OCI-LY7 (cell line): ENCODE data around the gene ADAMTS16. TPM values are rescaled to one million over a fixed set of nuclear protein-coding genes. Genes with fewer than 3 reads are reported as not detected.

Source experiments
- BruUV-seq: library from RNA; stranded (reverse); fragments of 400-500 nt; replicated peaks from 2 replicates; lab custom pipeline; 2021; lab: Mats Ljungman, UMichigan
- CTCF ChIA-PET: fragments of 300-600 bp; sonication (Branson Sonifier 250); formaldehyde crosslinking; loops from one replicate; lab custom pipeline; 2022; ENCODE audit warnings: antibody characterized with exemption; ENCODE audit not compliant: unreplicated experiment; lab: Charles Lee
- POLR2A ChIA-PET: fragments of 300-600 bp; sonication (Branson Sonifier 250); formaldehyde crosslinking; loops from one replicate; lab custom pipeline; 2022; ENCODE audit warnings: antibody characterized with exemption; lab: Charles Lee
- DNase-seq: peaks from one replicate; pipeline ENCODE4 v3.0.0-alpha.2; 2015; ENCODE audit warnings: low spot score
- H2AFZ ChIP-seq: fragments of 200-600 bp; sonication (generic), shearing (Covaris generic); 2 replicates; pipeline ENCODE4 v1.6.1; 2014; ENCODE audit warnings: mild to moderate bottlenecking, antibody characterized with exemption, low read length, moderate library complexity
- H3K27ac ChIP-seq: fragments of 200-600 bp; sonication (generic); 2 replicates; pipeline ENCODE4 v1.5.1; 2014; ENCODE audit warnings: mixed run types, low read depth, mild to moderate bottlenecking, moderate library complexity, low read length, inconsistent platforms; ENCODE audit not compliant: poor library complexity, severe bottlenecking
- H3K36me3 ChIP-seq: fragments of 200-600 bp; sonication (generic); 2 replicates; pipeline ENCODE4 v1.6.1; 2014; ENCODE audit warnings: mild to moderate bottlenecking, antibody characterized with exemption, low read length, moderate library complexity, mixed read lengths; ENCODE audit not compliant: insufficient read depth
- H3K4me1 ChIP-seq: fragments of 200-600 bp; sonication (generic); 2 replicates; pipeline ENCODE4 v1.5.1; 2014; ENCODE audit warnings: mild to moderate bottlenecking, low read length; ENCODE audit not compliant: insufficient read depth, poor library complexity, severe bottlenecking
- H3K4me2 ChIP-seq: fragments of 200-600 bp; sonication (generic); 2 replicates; pipeline ENCODE4 v1.6.1; 2014; ENCODE audit warnings: mild to moderate bottlenecking, low read length
- H3K4me3 ChIP-seq: fragments of 200-600 bp; sonication (generic); 2 replicates; pipeline ENCODE4 v1.5.1; 2014; ENCODE audit warnings: mild to moderate bottlenecking, low read depth, low read length; ENCODE audit not compliant: poor library complexity, severe bottlenecking
- H3K79me2 ChIP-seq: fragments of 200-600 bp; sonication (generic); 2 replicates; pipeline ENCODE4 v1.6.1; 2016; ENCODE audit warnings: low read depth, mild to moderate bottlenecking, low read length, moderate library complexity, mixed read lengths; ENCODE audit not compliant: insufficient read depth
- H3K9me2 ChIP-seq: fragments of 200-600 bp; sonication (generic); 2 replicates; pipeline ENCODE4 v1.6.1; 2016; ENCODE audit warnings: mild to moderate bottlenecking, low read length, mixed read lengths; ENCODE audit not compliant: insufficient read depth
- H3K9me3 ChIP-seq: fragments of 200-600 bp; sonication (generic); 2 replicates; pipeline ENCODE4 v1.6.1; 2014; ENCODE audit warnings: mild to moderate bottlenecking, mixed run types, low read length, mixed read lengths
- H4K20me1 ChIP-seq: fragments of 200-600 bp; sonication (generic); 2 replicates; pipeline ENCODE4 v1.6.1; 2014; ENCODE audit warnings: mild to moderate bottlenecking, antibody characterized with exemption, low read length, moderate library complexity, mixed read lengths; ENCODE audit not compliant: insufficient read depth
- CTCF ChIP-seq: fragments of 200-600 bp; sonication (generic); conservative IDR thresholded peaks from 2 replicates; pipeline ENCODE4 v1.5.1; 2014; ENCODE audit warnings: mild to moderate bottlenecking, antibody characterized with exemption, low read length, moderate library complexity, mixed read lengths
- EZH2phosphoT487 ChIP-seq: fragments of 200-600 bp; sonication (generic); IDR thresholded peaks from 2 replicates; pipeline ENCODE4 v1.6.1; 2018; ENCODE audit warnings: low read depth, borderline replicate concordance, mild to moderate bottlenecking, mixed run types, antibody characterized with exemption, low read length, moderate library complexity, mixed read lengths
- intact Hi-C: fragments of 100-400 bp; cut with micrococcal nuclease; formaldehyde crosslinking; loops from one replicate; pipeline ENCODE4 v1.10.0; 2022; ENCODE audit not compliant: unreplicated experiment
- total RNA-seq, 2 experiments: library from RNA; depleted of rRNA in 1 of 2; stranded (reverse); fragments of >200 nt in 1 of 2; shearing (Covaris generic) in 1 of 2; gene quantifications; 2 replicates each; pipeline ENCODE4 v1.2.3, GENCODE V29; 2014 to 2022

Gene ADAMTS16
- total RNA-seq, 2 experiments from 2014 or later: not detected

- no peak for DNase-seq
- H3K9me2 ChIP-seq: no peaks in the 10 kb centered on the region
- no peaks in the 10 kb centered on the region for H3K79me2 ChIP-seq
- H3K4me3 ChIP-seq: no peak overlapping the region
- H4K20me1 ChIP-seq: no peaks in the 10 kb centered on the region
- intact Hi-C loops: no loop called here
- ChIA-PET CTCF (no interaction called here), POLR2A (no interaction called here)
- no peak overlapping the region for H3K4me2 ChIP-seq
- no peak overlapping the region for H2AFZ ChIP-seq
- TF ChIP-seq CTCF (no peak), EZH2phosphoT487 (no peak)
- BruUV-seq: no TSS peak
- H3K27ac ChIP-seq: no peak overlapping the region
- no peaks in the 10 kb centered on the region for H3K4me1 ChIP-seq
- H3K36me3 ChIP-seq: no peaks in the 10 kb centered on the region
- H3K9me3 ChIP-seq: no peaks in the 10 kb centered on the region
Observed at GRCh38 chr5:5198815-5199214, 58.7 kb downstream of the ADAMTS16 start.

- DNase-seq: no peak
- H3K36me3 ChIP-seq: no peaks in the 10 kb centered on the region
- no peaks in the 10 kb centered on the region for H3K9me2 ChIP-seq
- H3K4me2 ChIP-seq: no peak overlapping the region
- TF ChIP-seq EZH2phosphoT487 (no peak), CTCF (no peak)
- no peaks in the 10 kb centered on the region for H4K20me1 ChIP-seq
- no peak overlapping the region for H3K4me3 ChIP-seq
- no peaks in the 10 kb centered on the region for H3K9me3 ChIP-seq
- H2AFZ ChIP-seq: no peak overlapping the region
- ChIA-PET CTCF (no interaction called here), POLR2A (no interaction called here)
- H3K79me2 ChIP-seq: no peaks in the 10 kb centered on the region
- intact Hi-C loops: no loop called here
- BruUV-seq: no TSS peak
- no peak overlapping the region for H3K27ac ChIP-seq
- no peaks in the 10 kb centered on the region for H3K4me1 ChIP-seq
Observed at GRCh38 chr5:5199495-5199894, 59.4 kb downstream of the ADAMTS16 start.

GRCh38 chr5:5200133-5200532 lies 60.0 kb downstream of the ADAMTS16 start:
- TF ChIP-seq CTCF: no peak
- no peak for TF ChIP-seq EZH2phosphoT487
- Histone ChIP-seq H3K4me2 (no peak overlapping the region), H3K9me2 (no peaks in the 10 kb centered on the region), H3K27ac (no peak overlapping the region), H3K79me2 (no peaks in the 10 kb centered on the region), H3K9me3 (no peaks in the 10 kb centered on the region), H3K4me1 (no peaks in the 10 kb centered on the region), H3K4me3 (no peak overlapping the region), H3K36me3 (no peaks in the 10 kb centered on the region), H4K20me1 (no peaks in the 10 kb centered on the region), H2AFZ (no peak overlapping the region)
- intact Hi-C loops: no loop called here
- BruUV-seq: no TSS peak
- DNase-seq: no peak
- ChIA-PET CTCF (no interaction called here), POLR2A (no interaction called here)
